ENCODE measurements around the gene SERF2. TPM values are rescaled to one million over a fixed set of nuclear protein-coding genes. Genes with fewer than 3 reads are reported as not detected.

The SERF2 gene
- total RNA-seq, 3 donors from 2014 or later, result 653 to 916 (median 695) TPM

DNA sequence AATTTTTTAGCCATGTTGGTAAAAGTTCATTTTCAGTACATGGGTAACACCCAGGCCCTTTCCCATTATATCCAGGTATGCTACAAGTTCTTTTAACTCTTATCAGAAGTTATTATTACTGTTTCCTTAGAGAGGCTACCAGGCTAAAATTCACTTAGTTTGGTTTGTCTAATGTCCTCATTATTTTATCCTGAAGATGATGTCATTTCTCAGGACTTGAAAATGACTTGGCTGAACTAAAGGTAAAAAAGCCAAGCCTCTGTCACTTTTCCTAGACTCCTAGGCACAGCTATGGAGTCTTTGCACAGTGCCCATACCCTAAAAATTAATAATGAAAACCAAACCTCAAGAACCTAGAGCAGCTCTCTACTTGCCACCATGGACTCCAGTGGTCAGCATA, 19.5 kb upstream of the SERF2 start:
- Histone ChIP-seq H3K9me3 (no peaks in the 10 kb centered on the region), H3K36me3 (no peaks in the 10 kb centered on the region), H3K27me3 (no peaks in the 10 kb centered on the region), H3K27ac (no peak overlapping the region), H3K4me1 (no peaks in the 10 kb centered on the region), H3K4me3 (no peak overlapping the region)
- DNase-seq (ENCODE audit: low spot score in 2 of 2), result no peak
- TF ChIP-seq POLR2A (IDR thresholded peaks at IDR 0.05), result no peak
- no peak for TF ChIP-seq POLR2AphosphoS5 (IDR thresholded peaks at IDR 0.05)
- TF ChIP-seq, protein P1, sequence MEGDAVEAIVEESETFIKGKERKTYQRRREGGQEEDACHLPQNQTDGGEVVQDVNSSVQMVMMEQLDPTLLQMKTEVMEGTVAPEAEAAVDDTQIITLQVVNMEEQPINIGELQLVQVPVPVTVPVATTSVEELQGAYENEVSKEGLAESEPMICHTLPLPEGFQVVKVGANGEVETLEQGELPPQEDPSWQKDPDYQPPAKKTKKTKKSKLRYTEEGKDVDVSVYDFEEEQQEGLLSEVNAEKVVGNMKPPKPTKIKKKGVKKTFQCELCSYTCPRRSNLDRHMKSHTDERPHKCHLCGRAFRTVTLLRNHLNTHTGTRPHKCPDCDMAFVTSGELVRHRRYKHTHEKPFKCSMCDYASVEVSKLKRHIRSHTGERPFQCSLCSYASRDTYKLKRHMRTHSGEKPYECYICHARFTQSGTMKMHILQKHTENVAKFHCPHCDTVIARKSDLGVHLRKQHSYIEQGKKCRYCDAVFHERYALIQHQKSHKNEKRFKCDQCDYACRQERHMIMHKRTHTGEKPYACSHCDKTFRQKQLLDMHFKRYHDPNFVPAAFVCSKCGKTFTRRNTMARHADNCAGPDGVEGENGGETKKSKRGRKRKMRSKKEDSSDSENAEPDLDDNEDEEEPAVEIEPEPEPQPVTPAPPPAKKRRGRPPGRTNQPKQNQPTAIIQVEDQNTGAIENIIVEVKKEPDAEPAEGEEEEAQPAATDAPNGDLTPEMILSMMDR (IDR thresholded peaks at IDR 0.05), result no peak
- intact Hi-C loops (cut with DNase I; ENCODE audit: low total_unique reads), result no loop called here

DNA sequence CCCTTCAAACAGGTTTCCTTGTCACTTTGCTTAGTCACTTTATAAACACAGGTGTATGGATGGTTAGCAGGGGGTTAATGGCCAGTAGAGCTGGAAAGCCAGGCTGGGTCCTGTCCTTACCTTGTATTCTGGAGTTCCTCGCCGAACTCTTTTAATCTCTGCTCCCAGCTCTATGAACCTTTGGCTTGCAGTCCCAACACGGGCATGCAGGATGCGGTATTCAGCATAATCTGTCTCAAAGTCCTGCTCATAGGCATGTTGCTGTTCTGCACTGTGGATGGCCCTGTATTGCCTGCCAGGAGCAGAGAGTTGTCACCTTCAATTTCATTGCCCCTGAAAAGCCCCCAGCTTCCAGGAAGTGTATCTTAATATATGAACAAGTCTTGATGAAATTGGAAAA, 18.1 kb upstream of the SERF2 start:
- intact Hi-C loops (cut with DNase I; ENCODE audit: low total_unique reads), result no loop called here
- TF ChIP-seq POLR2AphosphoS5 (IDR thresholded peaks at IDR 0.05) (no peak), POLR2A (IDR thresholded peaks at IDR 0.05) (no peak)
- TF ChIP-seq, protein P1 (IDR thresholded peaks at IDR 0.05), result no peak
- no peaks in the 10 kb centered on the region for H3K4me1 ChIP-seq
- H3K27me3 ChIP-seq, result no peaks in the 10 kb centered on the region
- DNase-seq (ENCODE audit: low spot score in 2 of 2), result no peak
- H3K36me3 ChIP-seq, result no peaks in the 10 kb centered on the region
- no peaks in the 10 kb centered on the region for H3K9me3 ChIP-seq
- no peak overlapping the region for H3K4me3 ChIP-seq
- peak overlapping the region in 1 of 2 donors; percentile 13 for H3K27ac ChIP-seq

DNA sequence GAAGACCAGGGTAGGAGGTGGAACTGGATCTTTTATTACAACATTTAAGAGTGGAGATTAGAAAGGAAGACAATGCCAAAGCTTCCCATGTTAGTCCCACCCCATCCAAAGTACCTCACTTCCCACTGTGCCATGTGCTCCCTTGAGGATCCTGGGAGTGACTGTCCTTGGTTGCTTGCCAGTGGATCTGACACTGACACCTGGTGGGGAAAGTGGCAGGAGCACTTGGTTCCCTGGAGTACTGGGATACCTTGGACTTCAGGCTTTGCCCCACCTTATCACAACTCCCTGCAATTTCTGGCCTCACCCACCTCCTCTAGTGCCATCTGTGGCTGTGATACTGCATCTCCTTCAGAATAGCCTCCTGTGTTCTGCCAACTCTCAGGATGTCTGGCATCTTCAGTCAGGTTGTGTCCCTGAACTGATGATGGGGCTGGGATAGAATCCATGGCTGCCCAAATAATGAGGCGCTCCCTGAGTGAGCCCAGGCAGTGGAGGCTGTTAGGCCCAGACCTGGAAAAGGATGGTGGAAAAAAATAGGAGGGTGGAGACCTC, 16.6 kb upstream of the SERF2 start:
- peak overlapping the region; percentile 94 for H3K27ac ChIP-seq

DNA sequence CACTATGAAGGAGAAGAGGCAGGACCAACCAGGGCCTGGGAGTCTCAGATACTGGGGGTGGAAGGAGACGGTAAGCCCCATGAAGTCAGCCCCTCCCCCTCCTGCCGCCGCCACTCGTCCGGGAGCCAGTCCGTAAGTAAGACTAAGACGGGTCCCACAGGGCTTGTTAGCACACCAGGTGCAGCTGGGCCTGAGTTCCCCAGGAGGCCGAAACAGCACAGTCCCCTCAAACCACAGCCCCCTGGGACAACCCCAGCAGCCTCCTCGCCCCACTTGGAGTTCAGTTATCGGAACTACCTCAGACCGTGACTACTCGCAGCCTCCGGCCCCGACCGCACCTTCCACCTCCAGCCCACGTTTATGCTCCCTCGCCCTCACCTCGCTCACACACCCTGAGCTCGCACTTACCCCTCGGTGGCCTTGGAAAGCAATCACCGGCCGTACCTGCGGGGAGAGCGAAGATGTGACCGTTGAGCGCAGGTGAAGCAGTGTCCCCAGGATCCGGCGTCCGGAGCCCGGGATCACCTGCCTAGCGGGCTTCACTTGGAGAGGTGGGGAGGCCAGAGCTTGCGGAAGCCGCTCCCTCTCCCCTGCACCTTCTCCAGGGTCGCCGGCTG, 15.9 kb upstream of the SERF2 start:
- no peaks in the 10 kb centered on the region for H3K4me1 ChIP-seq
- no peaks in the 10 kb centered on the region for H3K27me3 ChIP-seq
- TF ChIP-seq, protein P1 (IDR thresholded peaks at IDR 0.05), result no peak
- no peak for TF ChIP-seq POLR2A (IDR thresholded peaks at IDR 0.05)
- DNase-seq (ENCODE audit: low spot score in 2 of 2), result no peak
- intact Hi-C loops (cut with DNase I; ENCODE audit: low total_unique reads), result no loop called here
- peak overlapping the region; percentile 70 to 74 (median 72) for H3K4me3 ChIP-seq
- H3K36me3 ChIP-seq, result no peaks in the 10 kb centered on the region
- peak overlapping the region; percentile 94 for H3K27ac ChIP-seq
- H3K9me3 ChIP-seq, result no peaks in the 10 kb centered on the region

More for the DNA sequence above, 16.6 kb upstream of the SERF2 start:
- H3K36me3 ChIP-seq, result no peaks in the 10 kb centered on the region
- H3K9me3 ChIP-seq, result no peaks in the 10 kb centered on the region
- no peak overlapping the region for H3K4me3 ChIP-seq
- no peaks in the 10 kb centered on the region for H3K4me1 ChIP-seq
- TF ChIP-seq POLR2AphosphoS5 (IDR thresholded peaks at IDR 0.05), result peak in 2 of 3 donors; percentile 8 to 28
- TF ChIP-seq, protein P1 (IDR thresholded peaks at IDR 0.05), result peak; percentile 35 to 38 (median 36)
- no peak for TF ChIP-seq POLR2A (IDR thresholded peaks at IDR 0.05)
- intact Hi-C loops (cut with DNase I; ENCODE audit: low total_unique reads), result no loop called here
- no peaks in the 10 kb centered on the region for H3K27me3 ChIP-seq
- DNase-seq (ENCODE audit: low spot score in 2 of 2), result peak; percentile 65 to 69

GRCh38 chr15:43776718-43777266, 15.3 kb upstream of the SERF2 start, which contains the start of gene ELL3:
TSS of gene ELL3 (minus strand) at chr15:43776966. CDS start at chr15:43776901, 65 bp downstream.
- TF ChIP-seq POLR2A (IDR thresholded peaks at IDR 0.05), result no peak
- TF ChIP-seq, protein P1 (IDR thresholded peaks at IDR 0.05), result no peak
- no peak for TF ChIP-seq POLR2AphosphoS5 (IDR thresholded peaks at IDR 0.05)
- H3K4me1 ChIP-seq, result no peaks in the 10 kb centered on the region
- peak in 1 of 2 donors; percentile 79 for DNase-seq (ENCODE audit: low spot score in 2 of 2)
- H3K27ac ChIP-seq, result peak within 1 kb of the TSS; percentile 94
- H3K27me3 ChIP-seq, result no peaks in the 10 kb centered on the region
- intact Hi-C loops (cut with DNase I; ENCODE audit: low total_unique reads), result no loop called here
- no peaks in the 10 kb centered on the region for H3K9me3 ChIP-seq
- H3K36me3 ChIP-seq, result no peaks in the 10 kb centered on the region
- peak within 1 kb of the TSS; percentile 70 to 74 (median 72) for H3K4me3 ChIP-seq

Data from breast epithelium (tissue), 4 donors.